Hematopoietic multipotent progenitor cell treated with erythropoietin and hydrocortisone succinate and interleukin-3 and kit ligand, for 17 days (in vitro differentiated cells): Measurements from ENCODE around the gene PDLIM7.

Experiments
- DNase-seq: peaks from one replicate; pipeline ENCODE4 v3.0.0-alpha.2; 2015; ENCODE audit warnings: low spot score

The PDLIM7 gene

GRCh38 chr5:177443144-177443983, 54.0 kb downstream of the PDLIM7 start:
- no peak for DNase-seq

- DNase-seq: no peak
Observed at GRCh38 chr5:177442066-177442826, 55.2 kb downstream of the PDLIM7 start.

GRCh38 chr5:177440990-177441780, 56.2 kb downstream of the PDLIM7 start:
- DNase-seq: no peak

- no peak for DNase-seq
Observed at GRCh38 chr5:177440211-177440989, 57.0 kb downstream of the PDLIM7 start.

DNA sequence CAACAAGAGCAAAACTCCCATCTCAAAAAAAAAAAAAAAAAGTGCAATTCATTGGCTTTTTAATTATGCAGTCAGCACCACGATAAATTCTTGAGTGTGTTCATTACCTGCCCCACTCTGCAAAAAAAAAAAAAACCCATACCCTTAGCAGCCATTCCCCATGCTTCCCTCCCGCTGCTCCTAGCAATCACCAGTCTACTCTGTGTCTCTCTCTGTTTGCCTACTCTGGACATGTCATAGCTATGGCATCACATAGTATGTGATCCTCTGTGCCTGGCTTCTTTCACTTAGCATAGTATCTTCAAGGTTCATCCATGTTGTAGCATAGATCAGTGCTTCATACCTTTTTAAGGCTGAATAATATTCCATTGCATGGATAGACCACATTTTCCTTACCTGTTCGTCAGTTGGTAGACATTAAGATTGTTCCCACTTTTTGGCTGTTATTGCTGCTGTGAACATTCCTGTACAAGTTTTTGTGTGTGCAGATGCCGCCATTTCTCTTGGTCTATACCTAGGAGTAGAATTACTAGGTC, 57.8 kb downstream of the PDLIM7 start:
- no peak for DNase-seq

DNA sequence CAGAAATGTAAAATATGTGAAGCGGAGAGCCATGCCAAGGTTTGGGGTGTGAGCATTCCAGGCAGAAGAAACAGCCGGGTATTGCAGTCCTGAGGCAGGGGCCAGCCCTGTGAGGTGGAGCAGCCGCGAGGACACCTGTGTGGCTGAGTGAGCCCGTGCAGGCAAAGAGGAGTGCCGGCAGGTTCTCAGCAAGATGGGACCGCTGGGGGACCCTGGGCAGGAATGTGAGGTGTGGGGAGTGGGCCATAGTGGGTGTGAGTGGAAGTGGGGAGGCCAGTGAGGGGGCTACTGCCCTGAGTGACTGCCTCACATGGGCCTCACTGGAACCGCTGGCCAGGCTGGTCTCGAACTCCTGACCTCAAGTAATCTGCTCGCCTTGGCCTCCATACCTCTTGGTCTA, 58.9 kb downstream of the PDLIM7 start:
- no peak for DNase-seq

DNA sequence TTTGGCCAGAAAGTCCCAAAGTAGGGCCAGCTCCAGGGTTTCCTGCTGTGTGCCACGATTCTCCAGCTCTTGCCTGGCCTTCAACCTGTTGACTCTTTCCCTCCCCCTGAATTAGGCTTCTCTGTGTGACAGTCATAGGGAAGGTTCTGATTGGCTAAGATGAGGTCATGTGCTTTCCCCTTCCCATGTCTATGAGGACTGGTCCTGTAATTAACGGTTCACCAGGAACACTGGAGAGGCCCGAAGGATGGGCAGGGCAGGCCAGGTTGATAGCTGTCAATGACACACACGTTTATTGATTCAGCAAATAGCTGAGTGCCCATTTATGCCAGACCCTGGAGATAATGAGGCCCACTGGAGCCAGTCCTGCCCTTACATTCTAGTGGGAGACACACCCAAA, 59.8 kb downstream of the PDLIM7 start:
- no peak for DNase-seq

- DNase-seq: no peak
Observed at GRCh38 chr5:177435847-177436536, 61.4 kb downstream of the PDLIM7 start.

- no peak for DNase-seq
Observed at GRCh38 chr5:177434942-177435738, 62.3 kb downstream of the PDLIM7 start.

- DNase-seq: no peak
Observed at GRCh38 chr5:177434437-177434836, 63.0 kb downstream of the PDLIM7 start.

- no peak for DNase-seq
Observed at GRCh38 chr5:177433658-177434217, 63.7 kb downstream of the PDLIM7 start.
